Measurements from ENCODE around the gene CCND1. TPM values are rescaled to one million over a fixed set of nuclear protein-coding genes. Genes with fewer than 3 reads are reported as not detected.

Gene CCND1
- total RNA-seq, 1 experiment from 2014 or later = 331 TPM

GRCh38 chr11:69624293-69624692 lies 16.7 kb upstream of the CCND1 start:
- TF ChIP-seq, protein P1, sequence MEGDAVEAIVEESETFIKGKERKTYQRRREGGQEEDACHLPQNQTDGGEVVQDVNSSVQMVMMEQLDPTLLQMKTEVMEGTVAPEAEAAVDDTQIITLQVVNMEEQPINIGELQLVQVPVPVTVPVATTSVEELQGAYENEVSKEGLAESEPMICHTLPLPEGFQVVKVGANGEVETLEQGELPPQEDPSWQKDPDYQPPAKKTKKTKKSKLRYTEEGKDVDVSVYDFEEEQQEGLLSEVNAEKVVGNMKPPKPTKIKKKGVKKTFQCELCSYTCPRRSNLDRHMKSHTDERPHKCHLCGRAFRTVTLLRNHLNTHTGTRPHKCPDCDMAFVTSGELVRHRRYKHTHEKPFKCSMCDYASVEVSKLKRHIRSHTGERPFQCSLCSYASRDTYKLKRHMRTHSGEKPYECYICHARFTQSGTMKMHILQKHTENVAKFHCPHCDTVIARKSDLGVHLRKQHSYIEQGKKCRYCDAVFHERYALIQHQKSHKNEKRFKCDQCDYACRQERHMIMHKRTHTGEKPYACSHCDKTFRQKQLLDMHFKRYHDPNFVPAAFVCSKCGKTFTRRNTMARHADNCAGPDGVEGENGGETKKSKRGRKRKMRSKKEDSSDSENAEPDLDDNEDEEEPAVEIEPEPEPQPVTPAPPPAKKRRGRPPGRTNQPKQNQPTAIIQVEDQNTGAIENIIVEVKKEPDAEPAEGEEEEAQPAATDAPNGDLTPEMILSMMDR (IDR thresholded peaks at IDR 0.05; ENCODE audit: insufficient read depth in 1 of 2, low read depth in 1 of 2, low read length in 1 of 2, severe bottlenecking in 1 of 2, unreplicated experiment in 1 of 2) = no peak
- POLR2A ChIA-PET = no interaction called here
- Mint-ChIP-seq H3K36me3 (ENCODE audit: insufficient read depth, unreplicated experiment) (peaks cover 6% of the 10 kb centered on the region), H3K9me3 (ENCODE audit: unreplicated experiment) (peaks cover under 1% of the 10 kb centered on the region), H3K4me3 (ENCODE audit: unreplicated experiment) (no peak overlapping the region), H3K27ac (ENCODE audit: unreplicated experiment) (no peak overlapping the region), H3K4me1 (ENCODE audit: low read depth, unreplicated experiment) (peaks cover 6% of the 10 kb centered on the region), H3K27me3 (ENCODE audit: insufficient read depth, unreplicated experiment) (no peaks in the 10 kb centered on the region)
- CTCF ChIA-PET = no interaction called here
- Histone ChIP-seq H3K4me1 (no peaks in the 10 kb centered on the region), H3K27me3 (replicated peaks; ENCODE audit: control insufficient read depth, insufficient read depth, low read length) (no peaks in the 10 kb centered on the region), H3K9me3 (peaks cover 10% of the 10 kb centered on the region; the same call in 1 of the 2 replicates), H3K4me3 (ENCODE audit: low read depth, low read length) (no peak overlapping the region), H3K36me3 (ENCODE audit: control insufficient read depth, insufficient read depth, low read length) (no peaks in the 10 kb centered on the region)
- intact Hi-C loops (cut with micrococcal nuclease; ENCODE audit: unreplicated experiment) = no loop called here
- DNase-seq = no peak
- no TSS peak for BruUV-seq (replicated peaks)

DNA sequence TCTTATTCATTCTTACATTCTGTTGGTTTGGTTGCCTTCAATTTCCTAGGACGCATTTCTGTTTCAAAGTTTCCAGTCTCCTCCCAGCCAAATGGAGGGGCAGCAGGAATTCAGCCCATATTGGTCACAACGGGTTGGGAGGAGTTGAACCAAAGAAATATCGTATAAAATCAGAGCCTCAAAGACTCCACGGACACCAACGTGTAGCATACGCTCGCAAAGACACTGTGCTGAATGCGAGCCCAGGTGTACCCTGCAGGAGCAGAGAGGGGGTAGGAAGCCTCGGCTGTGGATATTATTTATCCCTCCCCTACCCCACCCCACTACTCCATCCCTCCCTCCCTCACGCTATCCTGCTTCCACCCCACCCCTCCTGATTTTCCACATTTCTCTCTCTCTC lies 15.5 kb upstream of the CCND1 start:
- no peaks in the 10 kb centered on the region for H3K27me3 Mint-ChIP-seq (ENCODE audit: insufficient read depth, unreplicated experiment)
- no peak overlapping the region for H3K27ac Mint-ChIP-seq (ENCODE audit: unreplicated experiment)
- peaks cover 6% of the 10 kb centered on the region for H3K36me3 Mint-ChIP-seq (ENCODE audit: insufficient read depth, unreplicated experiment)
- DNase-seq = no peak
- no TSS peak for BruUV-seq (replicated peaks)
- H3K4me1 Mint-ChIP-seq (ENCODE audit: low read depth, unreplicated experiment) = peaks cover 13% of the 10 kb centered on the region
- ChIA-PET CTCF (no interaction called here), POLR2A (no interaction called here)
- Histone ChIP-seq H3K4me1 (peaks cover 8% of the 10 kb centered on the region), H3K27me3 (replicated peaks; ENCODE audit: control insufficient read depth, insufficient read depth, low read length) (no peaks in the 10 kb centered on the region), H3K9me3 (peaks cover 13% of the 10 kb centered on the region; the same call in 1 of the 2 replicates), H3K4me3 (ENCODE audit: low read depth, low read length) (no peak overlapping the region), H3K36me3 (ENCODE audit: control insufficient read depth, insufficient read depth, low read length) (no peaks in the 10 kb centered on the region)
- intact Hi-C loops (cut with micrococcal nuclease; ENCODE audit: unreplicated experiment) = no loop called here
- H3K9me3 Mint-ChIP-seq (ENCODE audit: unreplicated experiment) = peaks cover 9% of the 10 kb centered on the region
- no peak overlapping the region for H3K4me3 Mint-ChIP-seq (ENCODE audit: unreplicated experiment)
- TF ChIP-seq, protein P1 (IDR thresholded peaks at IDR 0.05; ENCODE audit: insufficient read depth in 1 of 2, low read depth in 1 of 2, low read length in 1 of 2, severe bottlenecking in 1 of 2, unreplicated experiment in 1 of 2) = no peak

GRCh38 chr11:69627551-69627950 lies 13.4 kb upstream of the CCND1 start:
- intact Hi-C loops (cut with micrococcal nuclease; ENCODE audit: unreplicated experiment) = no loop called here
- Histone ChIP-seq H3K4me1 (peaks cover 10% of the 10 kb centered on the region), H3K27me3 (replicated peaks; ENCODE audit: control insufficient read depth, insufficient read depth, low read length) (no peaks in the 10 kb centered on the region), H3K4me3 (ENCODE audit: low read depth, low read length) (no peak overlapping the region), H3K36me3 (ENCODE audit: control insufficient read depth, insufficient read depth, low read length) (no peaks in the 10 kb centered on the region), H3K9me3 (peaks cover 13% of the 10 kb centered on the region; the same call in 1 of the 2 replicates)
- H3K9me3 Mint-ChIP-seq (ENCODE audit: unreplicated experiment) = peaks cover 9% of the 10 kb centered on the region
- BruUV-seq (replicated peaks) = no TSS peak
- DNase-seq = no peak
- peaks cover 17% of the 10 kb centered on the region for H3K4me1 Mint-ChIP-seq (ENCODE audit: low read depth, unreplicated experiment)
- TF ChIP-seq, protein P1 (IDR thresholded peaks at IDR 0.05; ENCODE audit: insufficient read depth in 1 of 2, low read depth in 1 of 2, low read length in 1 of 2, severe bottlenecking in 1 of 2, unreplicated experiment in 1 of 2) = no peak
- no peak overlapping the region for H3K4me3 Mint-ChIP-seq (ENCODE audit: unreplicated experiment)
- peaks cover 6% of the 10 kb centered on the region for H3K36me3 Mint-ChIP-seq (ENCODE audit: insufficient read depth, unreplicated experiment)
- ChIA-PET CTCF (no interaction called here), POLR2A (no interaction called here)
- no peaks in the 10 kb centered on the region for H3K27me3 Mint-ChIP-seq (ENCODE audit: insufficient read depth, unreplicated experiment)
- H3K27ac Mint-ChIP-seq (ENCODE audit: unreplicated experiment) = peak overlapping the region; percentile 51
